Astrocyte (in vitro differentiated cells and primary cell): Measurements from ENCODE around the gene HSPA14. TPM values are rescaled to one million over a fixed set of nuclear protein-coding genes. Genes with fewer than 3 reads are reported as not detected.

Source experiments
- DNase-seq: peaks from one replicate; pipeline ENCODE4 v3.0.0-alpha.2; 2010; ENCODE audit warnings: low read depth
- FAIRE-seq: peaks from 2 replicates; lab custom pipeline; 2011; peaks lifted over from hg19 to GRCh38; lab: Jason Lieb, UNC
- H2AFZ ChIP-seq: 2 replicates; pipeline ENCODE4 v1.6.0; 2012; ENCODE audit warnings: low read depth, low read length, inconsistent platforms
- H3K27ac ChIP-seq: 2 replicates; pipeline ENCODE4 v1.5.1; 2011; ENCODE audit warnings: low read depth, low read length, inconsistent platforms
- H3K27me3 ChIP-seq: 2 replicates; pipeline ENCODE4 v1.6.0; 2011; ENCODE audit warnings: low read length, inconsistent platforms; ENCODE audit not compliant: insufficient read depth
- H3K36me3 ChIP-seq: 2 replicates; pipeline ENCODE4 v1.5.1; 2011; ENCODE audit warnings: low read length, inconsistent platforms; ENCODE audit not compliant: insufficient read depth
- H3K4me1 ChIP-seq: 2 replicates; pipeline ENCODE4 v1.5.1; 2011; ENCODE audit warnings: low read length, inconsistent platforms; ENCODE audit not compliant: insufficient read depth
- H3K4me2 ChIP-seq: 2 replicates; pipeline ENCODE4 v1.6.0; 2012; ENCODE audit warnings: low read length, inconsistent platforms
- H3K4me3 ChIP-seq: 2 replicates; pipeline ENCODE4 v1.5.1; 2011; ENCODE audit warnings: low read depth, mild to moderate bottlenecking, low read length, inconsistent platforms; ENCODE audit not compliant: insufficient read depth
- H3K79me2 ChIP-seq: 2 replicates; pipeline ENCODE4 v1.6.0; 2012; ENCODE audit warnings: mild to moderate bottlenecking, low read length, inconsistent platforms; ENCODE audit not compliant: insufficient read depth
- H3K9ac ChIP-seq: 2 replicates; pipeline ENCODE4 v1.6.0; 2012; ENCODE audit warnings: mild to moderate bottlenecking, low read length, inconsistent platforms
- H3K9me3 ChIP-seq: 2 replicates; pipeline ENCODE4 v1.5.1; 2012; ENCODE audit warnings: low read depth, mild to moderate bottlenecking, low read length, inconsistent platforms; ENCODE audit not compliant: insufficient read depth
- H4K20me1 ChIP-seq: 2 replicates; pipeline ENCODE4 v1.6.0; 2012; ENCODE audit warnings: low read length, inconsistent platforms; ENCODE audit not compliant: insufficient read depth
- H3K27ac Mint-ChIP-seq: one replicate; pipeline ENCODE4 v1.8.0; 2021; ENCODE audit warnings: mild to moderate bottlenecking, mixed read lengths; ENCODE audit not compliant: unreplicated experiment
- H3K27me3 Mint-ChIP-seq: one replicate; pipeline ENCODE4 v1.8.0; 2021; ENCODE audit warnings: low read depth, mixed read lengths; ENCODE audit not compliant: unreplicated experiment
- H3K36me3 Mint-ChIP-seq: one replicate; pipeline ENCODE4 v1.8.0; 2021; ENCODE audit warnings: low read depth, mixed read lengths; ENCODE audit not compliant: unreplicated experiment
- H3K4me1 Mint-ChIP-seq: one replicate; pipeline ENCODE4 v1.8.0; 2021; ENCODE audit warnings: low read depth, mixed read lengths; ENCODE audit not compliant: unreplicated experiment
- H3K4me3 Mint-ChIP-seq: one replicate; pipeline ENCODE4 v1.8.0; 2021; ENCODE audit warnings: mild to moderate bottlenecking, moderate library complexity, mixed read lengths; ENCODE audit not compliant: unreplicated experiment
- H3K9me3 Mint-ChIP-seq: one replicate; pipeline ENCODE4 v1.8.0; 2021; ENCODE audit warnings: mild to moderate bottlenecking, mixed read lengths; ENCODE audit not compliant: unreplicated experiment
- EZH2 ChIP-seq: IDR thresholded peaks from 2 replicates; pipeline ENCODE4 v1.6.1; 2012; ENCODE audit warnings: mild to moderate bottlenecking, low read length, inconsistent platforms; ENCODE audit not compliant: insufficient read depth
- total RNA-seq: library from RNA; stranded (reverse); gene quantifications from 2 replicates; pipeline ENCODE4 v1.2.1, GENCODE V29; 2021
- TF ChIP-seq, protein P1 (sequence below): IDR thresholded peaks from 2 replicates; pipeline ENCODE4 v1.5.1; 2011; ENCODE audit warnings: low read depth, mild to moderate bottlenecking, inconsistent platforms, low read length, moderate library complexity; ENCODE audit not compliant: insufficient read depth

The HSPA14 gene
- total RNA-seq, 1 donor from 2014 or later, result 12.8 TPM

DNA sequence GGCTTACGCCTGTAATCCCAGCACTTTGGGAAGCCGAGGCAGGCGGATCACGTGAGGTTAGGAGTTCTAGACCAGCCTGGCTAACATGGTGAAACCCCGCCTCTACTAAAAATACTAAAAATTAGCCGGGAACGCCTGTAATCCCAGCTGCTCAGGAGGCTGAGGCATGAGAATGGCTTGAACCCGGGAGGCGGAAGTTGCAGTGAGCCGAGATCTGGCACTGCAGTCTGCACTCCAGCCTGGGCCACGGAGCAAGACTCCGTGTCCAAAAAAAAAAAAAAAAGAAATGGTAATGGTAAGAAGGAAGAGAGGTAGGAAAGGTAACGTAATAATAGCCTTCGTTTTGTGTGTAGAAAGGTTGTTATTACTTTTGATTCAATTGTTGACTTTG, 1.2 kb downstream of the HSPA14 start:
- TF ChIP-seq, protein P1, sequence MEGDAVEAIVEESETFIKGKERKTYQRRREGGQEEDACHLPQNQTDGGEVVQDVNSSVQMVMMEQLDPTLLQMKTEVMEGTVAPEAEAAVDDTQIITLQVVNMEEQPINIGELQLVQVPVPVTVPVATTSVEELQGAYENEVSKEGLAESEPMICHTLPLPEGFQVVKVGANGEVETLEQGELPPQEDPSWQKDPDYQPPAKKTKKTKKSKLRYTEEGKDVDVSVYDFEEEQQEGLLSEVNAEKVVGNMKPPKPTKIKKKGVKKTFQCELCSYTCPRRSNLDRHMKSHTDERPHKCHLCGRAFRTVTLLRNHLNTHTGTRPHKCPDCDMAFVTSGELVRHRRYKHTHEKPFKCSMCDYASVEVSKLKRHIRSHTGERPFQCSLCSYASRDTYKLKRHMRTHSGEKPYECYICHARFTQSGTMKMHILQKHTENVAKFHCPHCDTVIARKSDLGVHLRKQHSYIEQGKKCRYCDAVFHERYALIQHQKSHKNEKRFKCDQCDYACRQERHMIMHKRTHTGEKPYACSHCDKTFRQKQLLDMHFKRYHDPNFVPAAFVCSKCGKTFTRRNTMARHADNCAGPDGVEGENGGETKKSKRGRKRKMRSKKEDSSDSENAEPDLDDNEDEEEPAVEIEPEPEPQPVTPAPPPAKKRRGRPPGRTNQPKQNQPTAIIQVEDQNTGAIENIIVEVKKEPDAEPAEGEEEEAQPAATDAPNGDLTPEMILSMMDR, result no peak
- TF ChIP-seq EZH2, result no peak
- H3K4me3 ChIP-seq, result peak overlapping the region; percentile 94
- FAIRE-seq (no peak), DNase-seq (no peak)
- H3K4me3 Mint-ChIP-seq, result peak overlapping the region; percentile 98
- H3K27ac ChIP-seq, result peak overlapping the region; percentile 97
- H3K4me1 Mint-ChIP-seq, result peaks cover 2% of the 10 kb centered on the region
- peaks cover 7% of the 10 kb centered on the region for H4K20me1 ChIP-seq
- peaks cover 8% of the 10 kb centered on the region for H3K4me1 ChIP-seq
- H3K36me3 Mint-ChIP-seq, result peaks cover 2% of the 10 kb centered on the region
- peak overlapping the region; percentile 99 for H3K9ac ChIP-seq
- H3K9me3 Mint-ChIP-seq, result no peaks in the 10 kb centered on the region
- peak overlapping the region; percentile 96 for H2AFZ ChIP-seq
- no peaks in the 10 kb centered on the region for H3K27me3 ChIP-seq
- no peaks in the 10 kb centered on the region for H3K9me3 ChIP-seq
- peaks cover 36% of the 10 kb centered on the region for H3K79me2 ChIP-seq
- peak overlapping the region; percentile 92 for H3K4me2 ChIP-seq
- peaks cover 31% of the 10 kb centered on the region for H3K36me3 ChIP-seq
- peak overlapping the region; percentile 89 for H3K27ac Mint-ChIP-seq
- no peaks in the 10 kb centered on the region for H3K27me3 Mint-ChIP-seq

DNA sequence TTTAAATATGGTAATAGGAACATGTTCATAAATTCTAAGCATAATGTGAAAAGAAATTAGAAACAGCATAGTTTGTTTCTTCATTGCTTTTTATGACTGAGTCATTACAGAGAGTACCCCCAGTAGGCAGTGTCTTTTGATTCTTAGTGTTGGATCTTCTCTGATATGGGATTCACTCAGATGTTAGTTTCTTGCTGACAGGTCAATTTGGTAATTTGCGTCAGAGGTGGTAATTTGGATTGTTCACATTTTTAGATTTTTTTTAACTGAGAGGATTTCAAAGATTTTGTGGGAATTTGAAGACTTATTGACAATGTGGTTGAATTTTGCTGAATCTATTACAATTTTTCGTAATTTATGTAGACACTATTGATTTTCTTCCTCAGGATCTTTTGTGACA, 2.1 kb downstream of the HSPA14 start:
- Histone ChIP-seq H2AFZ (no peak overlapping the region), H3K9ac (no peak overlapping the region), H3K79me2 (peaks cover 36% of the 10 kb centered on the region), H3K36me3 (peaks cover 35% of the 10 kb centered on the region), H3K27me3 (no peaks in the 10 kb centered on the region), H3K27ac (no peak overlapping the region), H4K20me1 (peaks cover 10% of the 10 kb centered on the region), H3K4me2 (no peak overlapping the region), H3K4me3 (no peak overlapping the region), H3K4me1 (peaks cover 8% of the 10 kb centered on the region), H3K9me3 (no peaks in the 10 kb centered on the region)
- FAIRE-seq (no peak), DNase-seq (no peak)
- TF ChIP-seq EZH2, result no peak
- TF ChIP-seq, protein P1, result no peak
- Mint-ChIP-seq H3K36me3 (peaks cover 5% of the 10 kb centered on the region), H3K27me3 (no peaks in the 10 kb centered on the region), H3K9me3 (no peaks in the 10 kb centered on the region), H3K4me3 (no peak overlapping the region), H3K4me1 (peaks cover 2% of the 10 kb centered on the region), H3K27ac (no peak overlapping the region)

DNA sequence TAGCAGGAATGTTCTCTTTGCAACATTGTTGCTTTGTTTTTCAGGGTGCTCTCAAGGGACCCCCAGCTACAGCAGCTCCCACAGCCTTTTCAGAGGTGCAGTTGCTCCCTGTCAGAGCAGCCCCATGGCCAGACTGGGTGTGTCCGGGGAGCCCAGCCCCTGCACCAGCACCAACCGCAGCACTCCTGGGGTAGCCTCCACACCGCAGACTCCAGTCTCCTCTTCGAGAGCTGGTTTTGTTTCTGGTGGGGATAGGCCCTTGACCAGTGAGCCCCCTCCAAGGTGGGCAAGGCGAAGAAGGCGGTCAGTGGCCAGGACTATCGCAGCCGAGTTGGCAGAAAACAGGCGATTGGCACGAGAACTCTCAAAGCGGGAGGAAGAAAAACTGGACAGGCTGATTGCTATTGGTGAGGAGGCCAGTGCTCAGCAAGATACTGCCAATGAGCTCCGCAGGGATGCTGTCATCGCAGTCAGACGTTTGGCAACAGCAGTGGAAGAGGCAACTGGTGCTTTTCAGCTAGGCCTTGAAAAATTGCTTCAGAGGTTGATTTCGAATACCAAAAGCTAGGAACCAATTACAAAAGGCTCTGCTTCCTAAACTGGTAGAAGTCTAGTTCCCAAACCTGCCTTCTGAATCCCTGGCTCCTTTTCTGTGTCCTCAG, 5.4 kb downstream of the HSPA14 start:
- Histone ChIP-seq H3K4me1 (no peaks in the 10 kb centered on the region), H2AFZ (no peak overlapping the region), H3K36me3 (peaks cover 35% of the 10 kb centered on the region), H3K4me3 (no peak overlapping the region), H3K27me3 (no peaks in the 10 kb centered on the region), H3K27ac (no peak overlapping the region), H3K4me2 (no peak overlapping the region), H3K79me2 (peaks cover 32% of the 10 kb centered on the region), H3K9ac (no peak overlapping the region), H4K20me1 (peaks cover 10% of the 10 kb centered on the region), H3K9me3 (no peaks in the 10 kb centered on the region)
- DNase-seq (no peak), FAIRE-seq (no peak)
- peaks cover 5% of the 10 kb centered on the region for H3K36me3 Mint-ChIP-seq
- no peaks in the 10 kb centered on the region for H3K27me3 Mint-ChIP-seq
- no peaks in the 10 kb centered on the region for H3K9me3 Mint-ChIP-seq
- peaks cover 2% of the 10 kb centered on the region for H3K4me1 Mint-ChIP-seq
- TF ChIP-seq EZH2, result no peak
- TF ChIP-seq, protein P1, result no peak
- H3K4me3 Mint-ChIP-seq, result no peak overlapping the region
- H3K27ac Mint-ChIP-seq, result no peak overlapping the region
